ENCODE measurements around the gene POU2AF1. TPM values are rescaled to one million over a fixed set of nuclear protein-coding genes. Genes with fewer than 3 reads are reported as not detected.

Gene POU2AF1
- total RNA-seq, 1 experiment from 2014 or later: not detected

DNA sequence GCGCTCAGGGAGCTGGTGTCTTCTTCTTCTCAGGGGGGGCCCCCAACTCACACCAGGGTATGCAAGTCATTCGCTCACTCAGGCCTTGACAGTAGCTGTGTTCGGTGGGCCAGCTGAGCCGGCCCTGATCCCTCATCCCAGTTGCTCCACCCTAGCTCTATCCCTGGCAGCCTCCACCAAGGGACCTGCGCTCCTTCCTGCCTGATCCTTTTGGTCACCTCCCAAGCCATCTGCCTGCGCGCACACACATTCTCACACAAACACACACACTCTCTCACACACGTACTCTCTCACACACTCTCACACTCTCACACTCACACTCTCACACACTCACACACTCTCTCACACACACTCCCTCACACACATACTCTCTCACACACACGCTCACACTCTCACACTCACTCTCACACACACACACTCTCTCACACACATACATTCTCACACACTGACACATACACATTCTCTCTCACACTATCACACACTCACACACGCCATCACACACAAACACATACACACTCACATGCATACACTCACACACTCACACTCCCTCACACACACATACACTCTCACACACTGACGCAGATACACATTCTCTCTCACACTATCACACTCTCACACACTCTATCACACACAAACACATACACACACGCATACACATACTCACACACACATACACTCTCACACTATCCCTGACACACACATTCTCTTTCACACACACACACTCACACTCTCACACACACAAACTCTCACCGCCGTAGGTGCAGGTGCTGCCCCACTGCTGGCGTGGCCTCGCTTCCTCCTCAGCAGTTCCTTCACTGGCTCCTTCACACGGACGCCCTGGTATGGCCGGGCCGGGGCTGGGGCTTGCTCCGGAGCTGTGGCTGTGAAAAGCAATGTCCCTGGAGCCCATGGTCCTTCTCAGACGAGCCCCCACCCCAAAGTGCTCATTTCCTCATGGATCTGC is 20.8 kb downstream of the POU2AF1 start:
- no peak overlapping the region for H3K4me3 ChIP-seq (ENCODE audit: low read length)
- no peak overlapping the region for H2AFZ ChIP-seq (ENCODE audit: low read length)
- intact Hi-C loops (cut with micrococcal nuclease): no loop called here
- no peaks in the 10 kb centered on the region for H3F3A ChIP-seq (ENCODE audit: low read length, unreplicated experiment)
- no peaks in the 10 kb centered on the region for H4K20me1 ChIP-seq (ENCODE audit: low read length)
- POLR2A ChIA-PET (ENCODE audit: unreplicated experiment): no interaction called here
- ATAC-seq: no peak
- no peaks in the 10 kb centered on the region for H3K9me3 ChIP-seq (ENCODE audit: low read length)
- TF ChIP-seq, protein P1, sequence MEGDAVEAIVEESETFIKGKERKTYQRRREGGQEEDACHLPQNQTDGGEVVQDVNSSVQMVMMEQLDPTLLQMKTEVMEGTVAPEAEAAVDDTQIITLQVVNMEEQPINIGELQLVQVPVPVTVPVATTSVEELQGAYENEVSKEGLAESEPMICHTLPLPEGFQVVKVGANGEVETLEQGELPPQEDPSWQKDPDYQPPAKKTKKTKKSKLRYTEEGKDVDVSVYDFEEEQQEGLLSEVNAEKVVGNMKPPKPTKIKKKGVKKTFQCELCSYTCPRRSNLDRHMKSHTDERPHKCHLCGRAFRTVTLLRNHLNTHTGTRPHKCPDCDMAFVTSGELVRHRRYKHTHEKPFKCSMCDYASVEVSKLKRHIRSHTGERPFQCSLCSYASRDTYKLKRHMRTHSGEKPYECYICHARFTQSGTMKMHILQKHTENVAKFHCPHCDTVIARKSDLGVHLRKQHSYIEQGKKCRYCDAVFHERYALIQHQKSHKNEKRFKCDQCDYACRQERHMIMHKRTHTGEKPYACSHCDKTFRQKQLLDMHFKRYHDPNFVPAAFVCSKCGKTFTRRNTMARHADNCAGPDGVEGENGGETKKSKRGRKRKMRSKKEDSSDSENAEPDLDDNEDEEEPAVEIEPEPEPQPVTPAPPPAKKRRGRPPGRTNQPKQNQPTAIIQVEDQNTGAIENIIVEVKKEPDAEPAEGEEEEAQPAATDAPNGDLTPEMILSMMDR (conservative IDR thresholded peaks at IDR 0.05; ENCODE audit: low read depth, low read length): no peak
- TF ChIP-seq EZH2phosphoT487 (IDR thresholded peaks at IDR 0.05; ENCODE audit: borderline replicate concordance, low read length): no peak
- TF ChIP-seq EZH2 (IDR thresholded peaks at IDR 0.05; ENCODE audit: low read length, unreplicated experiment): no peak
- H3K27ac ChIP-seq (ENCODE audit: low read length): no peak overlapping the region
- no peaks in the 10 kb centered on the region for H3K4me1 ChIP-seq (ENCODE audit: insufficient read depth, low read length)
- H3K9me2 ChIP-seq (replicated peaks; ENCODE audit: low read length): no peaks in the 10 kb centered on the region
- no peaks in the 10 kb centered on the region for H3K79me2 ChIP-seq (ENCODE audit: low read length)
- H3K36me3 ChIP-seq (ENCODE audit: low read depth, low read length): no peaks in the 10 kb centered on the region
- H3K27me3 ChIP-seq (ENCODE audit: low read length): peaks cover 18% of the 10 kb centered on the region
- CTCF ChIA-PET: no interaction called here
- no peak for DNase-seq
- H3K4me2 ChIP-seq (ENCODE audit: low read length): no peak overlapping the region
- no TSS peak for BruUV-seq (replicated peaks)
- H3K9ac ChIP-seq (ENCODE audit: low read length): no peak overlapping the region

DNA sequence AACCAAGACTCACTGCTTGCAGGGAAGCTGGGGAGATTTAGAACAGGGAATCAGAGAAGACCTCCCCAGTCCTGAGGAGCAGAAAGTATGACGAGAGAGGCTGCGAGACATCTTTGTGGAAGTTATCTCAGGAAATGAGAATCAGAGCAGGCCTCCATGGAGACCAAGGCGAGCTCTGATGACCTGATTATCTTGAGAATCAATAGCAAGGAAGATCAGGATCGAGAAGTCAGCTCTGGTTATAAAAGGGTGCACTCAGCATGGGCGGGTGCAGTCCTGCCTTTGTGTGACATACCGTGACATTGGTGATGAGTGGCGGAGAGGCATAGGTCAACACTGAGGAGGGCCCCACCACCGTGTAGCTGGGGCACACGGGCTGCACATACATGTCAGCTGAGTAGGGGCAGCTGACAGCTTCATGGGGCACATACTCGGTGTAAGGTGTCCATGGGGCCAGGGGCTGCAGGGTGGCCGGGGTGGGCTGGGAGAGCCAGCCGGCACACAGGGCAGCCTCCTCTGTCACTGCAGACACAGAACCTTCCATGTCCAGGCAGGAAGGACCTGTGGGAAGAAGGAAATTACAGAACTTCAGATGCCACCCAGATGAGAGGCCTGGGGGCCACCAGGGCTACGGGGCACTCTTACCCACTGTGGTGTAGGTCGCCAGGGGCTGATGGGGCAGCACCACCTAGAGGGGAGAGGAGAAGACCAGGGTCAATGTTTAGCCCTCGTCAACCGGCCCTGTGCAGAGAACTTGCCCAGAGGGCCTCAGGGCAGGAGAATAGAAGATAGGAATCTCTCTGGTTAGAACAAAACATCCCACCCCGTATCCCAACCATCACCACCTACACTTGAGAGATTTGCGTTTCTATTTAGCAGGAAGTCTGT is 21.7 kb downstream of the POU2AF1 start:
- POLR2A ChIA-PET (ENCODE audit: unreplicated experiment): no interaction called here
- peaks cover 18% of the 10 kb centered on the region for H3K27me3 ChIP-seq (ENCODE audit: low read length)
- TF ChIP-seq EZH2phosphoT487 (IDR thresholded peaks at IDR 0.05; ENCODE audit: borderline replicate concordance, low read length) (no peak), EZH2 (IDR thresholded peaks at IDR 0.05; ENCODE audit: low read length, unreplicated experiment) (no peak)
- TF ChIP-seq, protein P1 (conservative IDR thresholded peaks at IDR 0.05; ENCODE audit: low read depth, low read length): no peak
- H3K4me1 ChIP-seq (ENCODE audit: insufficient read depth, low read length): no peaks in the 10 kb centered on the region
- no peak overlapping the region for H3K9ac ChIP-seq (ENCODE audit: low read length)
- H3K79me2 ChIP-seq (ENCODE audit: low read length): no peaks in the 10 kb centered on the region
- H3K4me3 ChIP-seq (ENCODE audit: low read length): no peak overlapping the region
- CTCF ChIA-PET: no interaction called here
- BruUV-seq (replicated peaks): no TSS peak
- H4K20me1 ChIP-seq (ENCODE audit: low read length): no peaks in the 10 kb centered on the region
- H3K9me3 ChIP-seq (ENCODE audit: low read length): no peaks in the 10 kb centered on the region
- DNase-seq: no peak
- H3F3A ChIP-seq (ENCODE audit: low read length, unreplicated experiment): no peaks in the 10 kb centered on the region
- ATAC-seq: no peak
- no peak overlapping the region for H3K4me2 ChIP-seq (ENCODE audit: low read length)
- no peak overlapping the region for H3K27ac ChIP-seq (ENCODE audit: low read length)
- H3K9me2 ChIP-seq (replicated peaks; ENCODE audit: low read length): no peaks in the 10 kb centered on the region
- no peak overlapping the region for H2AFZ ChIP-seq (ENCODE audit: low read length)
- intact Hi-C loops (cut with micrococcal nuclease): no loop called here
- no peaks in the 10 kb centered on the region for H3K36me3 ChIP-seq (ENCODE audit: low read depth, low read length)

Measured in PC-3 (cell line).